Measurements from ENCODE around the gene WWC2. TPM values are rescaled to one million over a fixed set of nuclear protein-coding genes. Genes with fewer than 3 reads are reported as not detected.

Gene WWC2
- total RNA-seq, 2 experiments from 2014 or later, result not detected

- no peaks in the 10 kb centered on the region for H3K4me1 ChIP-seq (ENCODE audit: insufficient read depth, low read length, poor library complexity, severe bottlenecking)
- POLR2A ChIA-PET, result interaction anchor here (1.1 kb wide), 1 partner anchor 80 kb away, joined by 4 read pairs; no protein-coding TSS in a partner anchor
- H3K9me2 ChIP-seq (ENCODE audit: insufficient read depth, low read length), result no peaks in the 10 kb centered on the region
- DNase-seq (ENCODE audit: low spot score), result no peak
- no peaks in the 10 kb centered on the region for H3K36me3 ChIP-seq (ENCODE audit: insufficient read depth, low read length)
- no peaks in the 10 kb centered on the region for H3K79me2 ChIP-seq (ENCODE audit: insufficient read depth, low read depth, low read length)
- no peak for TF ChIP-seq EZH2phosphoT487 (IDR thresholded peaks at IDR 0.05; ENCODE audit: borderline replicate concordance, low read depth, low read length)
- TF ChIP-seq, protein P1, sequence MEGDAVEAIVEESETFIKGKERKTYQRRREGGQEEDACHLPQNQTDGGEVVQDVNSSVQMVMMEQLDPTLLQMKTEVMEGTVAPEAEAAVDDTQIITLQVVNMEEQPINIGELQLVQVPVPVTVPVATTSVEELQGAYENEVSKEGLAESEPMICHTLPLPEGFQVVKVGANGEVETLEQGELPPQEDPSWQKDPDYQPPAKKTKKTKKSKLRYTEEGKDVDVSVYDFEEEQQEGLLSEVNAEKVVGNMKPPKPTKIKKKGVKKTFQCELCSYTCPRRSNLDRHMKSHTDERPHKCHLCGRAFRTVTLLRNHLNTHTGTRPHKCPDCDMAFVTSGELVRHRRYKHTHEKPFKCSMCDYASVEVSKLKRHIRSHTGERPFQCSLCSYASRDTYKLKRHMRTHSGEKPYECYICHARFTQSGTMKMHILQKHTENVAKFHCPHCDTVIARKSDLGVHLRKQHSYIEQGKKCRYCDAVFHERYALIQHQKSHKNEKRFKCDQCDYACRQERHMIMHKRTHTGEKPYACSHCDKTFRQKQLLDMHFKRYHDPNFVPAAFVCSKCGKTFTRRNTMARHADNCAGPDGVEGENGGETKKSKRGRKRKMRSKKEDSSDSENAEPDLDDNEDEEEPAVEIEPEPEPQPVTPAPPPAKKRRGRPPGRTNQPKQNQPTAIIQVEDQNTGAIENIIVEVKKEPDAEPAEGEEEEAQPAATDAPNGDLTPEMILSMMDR (conservative IDR thresholded peaks at IDR 0.05; ENCODE audit: low read length), result no peak
- intact Hi-C loops (cut with micrococcal nuclease; ENCODE audit: unreplicated experiment), result no loop called here
- CTCF ChIA-PET (ENCODE audit: unreplicated experiment), result no interaction called here
- no TSS peak for BruUV-seq (replicated peaks)
- no peaks in the 10 kb centered on the region for H3K9me3 ChIP-seq (ENCODE audit: low read length)
- no peak overlapping the region for H3K4me2 ChIP-seq (ENCODE audit: low read length)
- H3K27ac ChIP-seq (ENCODE audit: low read depth, low read length, poor library complexity, severe bottlenecking), result no peak overlapping the region
- H2AFZ ChIP-seq (ENCODE audit: low read length), result no peak overlapping the region
- no peak overlapping the region for H3K4me3 ChIP-seq (ENCODE audit: low read depth, low read length, poor library complexity, severe bottlenecking)
- no peaks in the 10 kb centered on the region for H4K20me1 ChIP-seq (ENCODE audit: insufficient read depth, low read length)
Measured at GRCh38 chr4:183098019-183098722, 886 bp upstream of the WWC2 start.

DNA sequence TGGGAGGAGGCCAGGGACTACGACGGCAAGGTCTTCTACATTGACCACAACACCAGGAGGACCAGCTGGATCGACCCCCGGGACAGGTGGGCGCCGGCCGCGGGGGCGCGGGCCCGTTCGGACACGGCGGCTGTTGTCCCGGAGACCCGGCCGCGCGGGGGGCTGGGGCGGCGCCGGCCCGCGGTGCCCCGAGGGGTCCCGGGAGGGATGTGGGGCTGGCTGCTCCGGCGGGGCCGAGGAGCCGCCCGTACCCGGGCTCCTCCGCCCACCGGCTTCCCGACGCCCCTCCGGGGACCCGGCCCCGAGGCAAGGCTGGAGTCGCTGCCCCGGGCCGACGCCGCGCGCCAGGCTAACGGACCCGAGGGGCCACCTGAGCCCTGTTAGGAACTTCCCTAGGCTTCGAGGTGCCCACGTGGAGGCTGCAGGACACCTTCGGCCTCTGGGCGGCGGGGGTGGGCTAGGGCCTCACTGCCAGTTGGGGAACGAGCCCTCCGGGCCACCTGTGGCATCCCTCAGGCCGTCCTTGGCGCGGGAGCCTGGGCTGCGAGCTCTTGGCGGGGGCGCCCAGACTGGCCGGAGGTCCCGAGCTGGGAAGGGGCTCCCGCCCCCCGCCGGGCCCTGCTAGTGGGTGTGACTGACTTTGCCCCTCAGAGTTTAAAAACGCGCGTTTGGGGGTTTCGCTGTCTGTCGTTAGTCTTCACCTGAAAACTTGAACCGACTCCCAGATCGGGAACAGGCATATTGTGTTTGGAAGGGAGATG lies 660 bp downstream of the WWC2 start:
- no peaks in the 10 kb centered on the region for H3K9me2 ChIP-seq (ENCODE audit: insufficient read depth, low read length)
- TF ChIP-seq, protein P1 (conservative IDR thresholded peaks at IDR 0.05; ENCODE audit: low read length), result no peak
- TF ChIP-seq EZH2phosphoT487 (IDR thresholded peaks at IDR 0.05; ENCODE audit: borderline replicate concordance, low read depth, low read length), result no peak
- H3K4me1 ChIP-seq (ENCODE audit: insufficient read depth, low read length, poor library complexity, severe bottlenecking), result no peaks in the 10 kb centered on the region
- ChIA-PET CTCF (ENCODE audit: unreplicated experiment) (no interaction called here), POLR2A (interaction anchor here (0.6 kb wide), 1 partner anchor 18 kb away, joined by 3 read pairs; no protein-coding TSS in a partner anchor)
- no peaks in the 10 kb centered on the region for H3K36me3 ChIP-seq (ENCODE audit: insufficient read depth, low read length)
- H2AFZ ChIP-seq (ENCODE audit: low read length), result no peak overlapping the region
- no TSS peak for BruUV-seq (replicated peaks)
- H4K20me1 ChIP-seq (ENCODE audit: insufficient read depth, low read length), result no peaks in the 10 kb centered on the region
- no peaks in the 10 kb centered on the region for H3K79me2 ChIP-seq (ENCODE audit: insufficient read depth, low read depth, low read length)
- no peak overlapping the region for H3K4me3 ChIP-seq (ENCODE audit: low read depth, low read length, poor library complexity, severe bottlenecking)
- intact Hi-C loops (cut with micrococcal nuclease; ENCODE audit: unreplicated experiment), result no loop called here
- no peak overlapping the region for H3K27ac ChIP-seq (ENCODE audit: low read depth, low read length, poor library complexity, severe bottlenecking)
- H3K4me2 ChIP-seq (ENCODE audit: low read length), result no peak overlapping the region
- no peaks in the 10 kb centered on the region for H3K9me3 ChIP-seq (ENCODE audit: low read length)
- DNase-seq (ENCODE audit: low spot score), result no peak

DNA sequence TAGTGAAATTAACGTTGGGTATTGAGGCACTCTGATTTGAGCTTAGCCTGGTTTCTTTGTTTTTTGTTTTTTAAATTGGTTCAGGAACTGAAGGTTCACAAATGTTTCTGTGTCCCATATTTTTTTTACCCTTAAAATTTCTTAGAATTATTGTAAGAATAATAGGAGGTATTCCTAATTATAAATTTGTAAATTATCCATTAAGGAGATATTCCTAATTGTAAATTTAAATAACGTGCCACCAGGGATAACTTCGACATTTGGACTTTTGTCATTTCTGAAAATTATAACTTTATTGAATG lies 1.2 kb downstream of the WWC2 start:
- Histone ChIP-seq H3K4me1 (ENCODE audit: insufficient read depth, low read length, poor library complexity, severe bottlenecking) (no peaks in the 10 kb centered on the region), H3K9me3 (ENCODE audit: low read length) (no peaks in the 10 kb centered on the region), H3K9me2 (ENCODE audit: insufficient read depth, low read length) (no peaks in the 10 kb centered on the region), H3K27ac (ENCODE audit: low read depth, low read length, poor library complexity, severe bottlenecking) (no peak overlapping the region), H4K20me1 (ENCODE audit: insufficient read depth, low read length) (no peaks in the 10 kb centered on the region), H3K36me3 (ENCODE audit: insufficient read depth, low read length) (no peaks in the 10 kb centered on the region), H3K4me3 (ENCODE audit: low read depth, low read length, poor library complexity, severe bottlenecking) (no peak overlapping the region), H3K79me2 (ENCODE audit: insufficient read depth, low read depth, low read length) (no peaks in the 10 kb centered on the region), H3K4me2 (ENCODE audit: low read length) (no peak overlapping the region), H2AFZ (ENCODE audit: low read length) (no peak overlapping the region)
- TF ChIP-seq EZH2phosphoT487 (IDR thresholded peaks at IDR 0.05; ENCODE audit: borderline replicate concordance, low read depth, low read length), result no peak
- TF ChIP-seq, protein P1 (conservative IDR thresholded peaks at IDR 0.05; ENCODE audit: low read length), result no peak
- ChIA-PET CTCF (ENCODE audit: unreplicated experiment) (no interaction called here), POLR2A (no interaction called here)
- intact Hi-C loops (cut with micrococcal nuclease; ENCODE audit: unreplicated experiment), result no loop called here
- DNase-seq (ENCODE audit: low spot score), result no peak
- BruUV-seq (replicated peaks), result no TSS peak
